H1 (cell line): ENCODE data around the gene TLCD3B. TPM values are rescaled to one million over a fixed set of nuclear protein-coding genes. Genes with fewer than 3 reads are reported as not detected.

ENCODE experiments used
- CTCF ChIA-PET: fragments of 300-600 bp; sonication (Branson Sonifier 250); formaldehyde crosslinking; loops from one replicate; lab custom pipeline; 2021; ENCODE audit not compliant: partially characterized antibody; lab: Charles Lee
- POLR2A ChIA-PET: fragments of 300-600 bp; sonication (Branson Sonifier 250); formaldehyde crosslinking; loops from one replicate; lab custom pipeline; 2021; ENCODE audit warnings: inconsistent platforms; ENCODE audit not compliant: partially characterized antibody; lab: Charles Lee
- DNase-seq, 2 experiments: peaks; one replicate each; pipeline versions ENCODE4 v3.0.0 to v3.0.0-alpha.2; 2010 to 2022; ENCODE audit warnings: low spot score in 2 of 2, low read depth in 1 of 2, mixed read lengths in 1 of 2
- FAIRE-seq: peaks from 2 replicates; lab custom pipeline; 2011; peaks lifted over from hg19 to GRCh38; lab: Jason Lieb, UNC
- H2AFZ ChIP-seq: 2 replicates; pipeline ENCODE4 v1.8.1; 2012; ENCODE audit warnings: low read length, inconsistent platforms
- H2AK5ac ChIP-seq: 2 replicates; pipeline ENCODE4 v1.6.1; 2013; ENCODE audit warnings: low read depth, low read length
- H2BK120ac ChIP-seq: replicated peaks from 2 replicates; pipeline ENCODE3; 2013; ENCODE audit warnings: low read depth, low read length, inconsistent platforms
- H2BK12ac ChIP-seq: 2 replicates; pipeline ENCODE4 v1.6.1; 2013; ENCODE audit warnings: low read depth, low read length
- H2BK15ac ChIP-seq: 2 replicates; pipeline ENCODE4 v1.6.1; 2013; ENCODE audit warnings: low read length
- H2BK20ac ChIP-seq: 2 replicates; pipeline ENCODE4 v1.6.1; 2013; ENCODE audit warnings: low read length
- H2BK5ac ChIP-seq: 2 replicates; pipeline ENCODE4 v1.6.1; 2013; ENCODE audit warnings: low read depth, low read length
- H3K14ac ChIP-seq: 2 replicates; pipeline ENCODE4 v1.6.1; 2013; ENCODE audit warnings: inconsistent platforms; ENCODE audit not compliant: insufficient read length
- H3K18ac ChIP-seq: 2 replicates; pipeline ENCODE4 v1.6.1; 2013; ENCODE audit warnings: low read length; ENCODE audit errors: extremely low read depth
- H3K23ac ChIP-seq: 2 replicates; pipeline ENCODE4 v1.6.1; 2013; ENCODE audit warnings: inconsistent platforms; ENCODE audit not compliant: insufficient read length
- H3K23me2 ChIP-seq: 2 replicates; pipeline ENCODE4 v1.6.1; 2013; ENCODE audit warnings: low read depth, low read length
- H3K27ac ChIP-seq: 2 replicates; pipeline ENCODE4 v1.6.1; 2011; ENCODE audit warnings: low read depth, low read length, inconsistent platforms
- H3K27me3 ChIP-seq, 4 experiments: replicated peaks in 1 of 4; 1 replicate in 1 of 4; 2 replicates in 3 of 4; pipeline versions ENCODE4 v1.6.1 to v1.8.1; 2011 to 2013; ENCODE audit warnings: low read length in 3 of 4, mild to moderate bottlenecking in 3 of 4, inconsistent platforms in 2 of 4, mixed read lengths in 2 of 4, moderate library complexity in 1 of 4; ENCODE audit not compliant: control insufficient read depth in 3 of 4, insufficient read depth in 3 of 4; ENCODE audit errors: extremely low read depth in 1 of 4
- H3K36me3 ChIP-seq, 4 experiments: 2 replicates each; pipeline versions ENCODE4 v1.6.1 to v1.8.1; 2011 to 2013; ENCODE audit warnings: mild to moderate bottlenecking in 4 of 4, low read length in 3 of 4, moderate library complexity in 2 of 4, control low read depth in 1 of 4, inconsistent platforms in 1 of 4; ENCODE audit not compliant: insufficient read depth in 4 of 4, control insufficient read depth in 2 of 4
- H3K4ac ChIP-seq: replicated peaks from 2 replicates; pipeline ENCODE3; 2013; ENCODE audit warnings: low read length, low read depth, mixed read lengths, inconsistent platforms; ENCODE audit not compliant: insufficient read length
- H3K4me1 ChIP-seq, 4 experiments: replicated peaks in 1 of 4; 1 replicate in 1 of 4; 2 replicates in 3 of 4; pipeline versions ENCODE4 v1.6.1 to v1.8.1; 2011 to 2013; ENCODE audit warnings: low read length in 3 of 4, inconsistent platforms in 2 of 4, mixed read lengths in 1 of 4; ENCODE audit not compliant: insufficient read depth in 4 of 4, control insufficient read depth in 3 of 4
- H3K4me2 ChIP-seq, 2 experiments: 2 replicates each; pipeline versions ENCODE4 v1.6.1 to v1.8.1; 2011 to 2013; ENCODE audit warnings: low read depth in 2 of 2, low read length in 2 of 2, control low read depth in 1 of 2, inconsistent platforms in 1 of 2, mild to moderate bottlenecking in 1 of 2; ENCODE audit not compliant: insufficient read depth in 1 of 2
- H3K4me3 ChIP-seq, 4 experiments: fragments of 200-600, 300-600 bp in 1 of 4; sonication (generic), shearing (Covaris generic), sonication (Bioruptor Twin) in 1 of 4; 2 replicates each; pipeline versions ENCODE4 v1.5.1 to v1.8.1; 2011 to 2016; ENCODE audit warnings: low read length in 4 of 4, low read depth in 3 of 4, control low read depth in 2 of 4, inconsistent platforms in 2 of 4, mild to moderate bottlenecking in 2 of 4, mixed read lengths in 1 of 4, moderate library complexity in 1 of 4; ENCODE audit not compliant: insufficient read depth in 2 of 4; ENCODE audit errors: extremely low read depth in 1 of 4
- H3K56ac ChIP-seq: replicated peaks from 2 replicates; pipeline ENCODE3; 2013; ENCODE audit warnings: low read depth, mild to moderate bottlenecking, mixed read lengths, low read length, inconsistent platforms; ENCODE audit not compliant: insufficient read length
- H3K79me1 ChIP-seq: 2 replicates; pipeline ENCODE4 v1.6.1; 2013; ENCODE audit warnings: low read depth, low read length, control low read depth
- H3K79me2 ChIP-seq, 2 experiments: 2 replicates each; pipeline versions ENCODE4 v1.6.1 to v1.8.1; 2012 to 2013; ENCODE audit warnings: low read length in 2 of 2, mild to moderate bottlenecking in 2 of 2, inconsistent platforms in 1 of 2; ENCODE audit not compliant: insufficient read depth in 2 of 2, control insufficient read depth in 1 of 2
- H3K9ac ChIP-seq, 4 experiments: replicated peaks in 1 of 4; 1 replicate in 1 of 4; 2 replicates in 3 of 4; pipeline versions ENCODE4 v1.6.1 to v1.8.1; 2011 to 2013; ENCODE audit warnings: low read depth in 3 of 4, low read length in 3 of 4, control low read depth in 2 of 4, mild to moderate bottlenecking in 2 of 4, moderate library complexity in 2 of 4, inconsistent platforms in 1 of 4; ENCODE audit errors: extremely low read depth in 1 of 4
- H3K9me3 ChIP-seq, 2 experiments: 2 replicates each; pipeline versions ENCODE4 v1.6.1 to v1.8.1; 2012 to 2013; ENCODE audit warnings: mild to moderate bottlenecking in 2 of 2, moderate library complexity in 2 of 2, control low read depth in 1 of 2, inconsistent platforms in 1 of 2, low read depth in 1 of 2, low read length in 1 of 2, mixed read lengths in 1 of 2; ENCODE audit not compliant: insufficient read depth in 2 of 2
- H4K20me1 ChIP-seq, 2 experiments: replicated peaks in 1 of 2; 2 replicates each; pipeline versions ENCODE3 to v1.8.1; 2011 to 2013; ENCODE audit warnings: inconsistent platforms in 2 of 2, low read length in 2 of 2, mild to moderate bottlenecking in 1 of 2; ENCODE audit not compliant: insufficient read depth in 2 of 2, control insufficient read depth in 1 of 2
- H4K5ac ChIP-seq: 2 replicates; pipeline ENCODE4 v1.6.1; 2013; ENCODE audit warnings: low read length, low read depth, mixed read lengths, inconsistent platforms; ENCODE audit not compliant: insufficient read length
- H4K8ac ChIP-seq: 2 replicates; pipeline ENCODE4 v1.8.0; 2013; ENCODE audit warnings: mild to moderate bottlenecking, moderate library complexity, low read length, inconsistent platforms; ENCODE audit not compliant: insufficient read depth; ENCODE audit errors: extremely low read depth
- H4K91ac ChIP-seq: replicated peaks from 2 replicates; pipeline ENCODE3; 2013; ENCODE audit warnings: low read length, mixed read lengths, inconsistent platforms; ENCODE audit not compliant: insufficient read length
- SIRT6 ChIP-seq: IDR thresholded peaks from one replicate; pipeline ENCODE4 v1.7.1; 2012; ENCODE audit warnings: low read length, inconsistent platforms
- SP4 ChIP-seq: IDR thresholded peaks from 2 replicates; pipeline ENCODE4 v1.6.1; 2012; ENCODE audit warnings: low read length, inconsistent platforms
- WGBS, 2 experiments: shearing (Covaris generic) in 1 of 2; methylation state at CpG; one replicate each; pipeline versions ENCODE4 v1.1.6 to v1.1.7; 2013 to 2015; ENCODE audit warnings: low lambda C conversion rate in 2 of 2, mixed read lengths in 2 of 2, inconsistent platforms in 1 of 2, low coverage in 1 of 2, missing lambda C conversion rate in 1 of 2; ENCODE audit not compliant: insufficient replicate concordance in 2 of 2, insufficient coverage in 1 of 2, insufficient read length in 1 of 2; ENCODE audit errors: extremely low coverage in 1 of 2, missing lambda C conversion rate in 1 of 2; 5-methylcytosine and 5-hydroxymethylcytosine counted together
- polyA plus RNA-seq, 7 experiments: library from polyadenylated mRNA; depleted of rRNA in 3 of 7; stranded (reverse) in 5 of 7; unstranded in 2 of 7; fragments of >200 nt in 5 of 7; fragments of 200-250 nt in 2 of 7; gene quantifications; 1 replicate in 5 of 7; 2 replicates in 1 of 7; 4 replicates in 1 of 7; pipeline versions ENCODE4 v1.2.1 to v1.2.3, GENCODE V29; 2011 to 2013; ENCODE audit warnings: missing spikeins in 2 of 7, mixed read lengths in 2 of 7
- total RNA-seq: library from RNA; stranded (reverse); fragmentation: NEBNext Ultra II Directional; extraction: Animal tissue kit (Norgen Biotek cat#: 25700); gene quantifications from 2 replicates; pipeline ENCODE4 v1.2.1, GENCODE V29; 2021

TLCD3B gene
- total and polyA plus RNA-seq, 2 of the 8 experiments (the other 6 are each of a cell fraction or from before 2014, with no cell fraction given) = 15.2 to 26.9 TPM

DNA sequence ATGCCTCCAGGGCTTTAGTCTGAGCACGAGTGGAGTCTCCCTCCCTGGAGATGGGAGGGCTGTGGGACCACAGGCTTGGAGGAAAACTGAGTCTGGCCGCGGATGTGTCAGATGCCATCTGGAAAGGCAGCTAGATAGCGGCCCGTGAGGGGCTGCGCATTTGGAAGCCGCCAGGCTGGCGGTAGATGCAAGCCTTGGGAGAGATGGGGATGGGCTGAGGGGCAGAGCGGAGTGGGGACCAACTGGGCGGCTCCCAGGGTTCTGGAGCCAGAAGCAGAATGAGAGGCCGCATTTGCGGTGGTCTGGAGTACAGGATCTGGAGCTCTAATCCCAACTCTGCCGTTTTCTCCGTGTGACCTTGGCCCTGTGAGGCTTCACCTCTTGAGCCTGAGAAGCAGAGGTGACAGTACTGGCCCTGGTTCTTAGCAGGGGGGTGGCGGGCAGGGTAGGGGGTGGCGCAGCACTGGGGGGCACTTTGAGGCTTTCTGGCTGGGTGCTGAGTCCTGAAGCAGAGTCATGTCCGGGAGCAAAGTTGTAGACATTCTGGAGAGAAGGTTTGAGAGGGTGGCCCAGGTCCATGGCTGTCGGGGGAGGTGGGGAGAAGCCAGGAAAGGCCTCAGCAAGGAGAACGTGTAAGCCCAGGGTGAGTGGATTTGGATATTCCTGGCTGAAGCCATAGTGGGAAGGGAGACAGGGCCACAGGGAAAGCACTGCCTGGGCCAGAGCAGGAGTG, 28.3 kb downstream of the TLCD3B start:
- no peaks in the 10 kb centered on the region for H3K27me3 ChIP-seq
- no peak overlapping the region for H4K5ac ChIP-seq
- H3K4me3 ChIP-seq = no peak overlapping the region
- ChIA-PET CTCF (interaction anchor here (0.6 to 3.5 kb wide), 10 partner anchors 9 to 144 kb away, joined by 3 to 18 read pairs (median 4); partner anchors contain the start of gene TLCD3B), POLR2A (interaction anchor here (0.9 to 3.2 kb wide), 7 partner anchors 10 to 64 kb away, joined by 3 to 10 read pairs (median 3); partner anchors contain the start of gene C16orf92)
- no peak overlapping the region for H2BK120ac ChIP-seq
- no peaks in the 10 kb centered on the region for H3K79me2 ChIP-seq
- FAIRE-seq = no peak
- no peaks in the 10 kb centered on the region; the same call in 1 of the 2 replicates for H3K79me1 ChIP-seq
- no peaks in the 10 kb centered on the region for H3K9me3 ChIP-seq
- H2BK20ac ChIP-seq = no peak overlapping the region
- H2BK15ac ChIP-seq = no peak overlapping the region
- H3K23ac ChIP-seq = no peak overlapping the region
- no peak overlapping the region for H3K4me2 ChIP-seq
- H3K14ac ChIP-seq = no peak overlapping the region
- WGBS, 2 experiments = 86% methylated on average over 17 of the region's 19 CpGs; no CpG with 5 or more reads in 1 of the 2 experiments
- no peak overlapping the region for H3K4ac ChIP-seq
- no peak for TF ChIP-seq SIRT6
- TF ChIP-seq SP4 = no peak
- H3K4me1 ChIP-seq = peaks cover 0 to 10% (median 3%) of the 10 kb centered on the region in 4 experiments; a peak in 5 of 7 replicates
- H4K20me1 ChIP-seq = peaks cover 2 to 10% of the 10 kb centered on the region in 2 experiments
- H3K27ac ChIP-seq = no peak overlapping the region
- no peaks in the 10 kb centered on the region for H3K23me2 ChIP-seq
- no peak overlapping the region for H3K56ac ChIP-seq
- no peak overlapping the region for H3K18ac ChIP-seq
- no peak overlapping the region for H2BK5ac ChIP-seq
- no peak overlapping the region for H4K8ac ChIP-seq
- H2AFZ ChIP-seq = no peak overlapping the region
- DNase-seq = no peak
- H3K36me3 ChIP-seq = peaks cover 0 to 10% (median 6%) of the 10 kb centered on the region in 4 experiments; a peak in 6 of 8 replicates
- no peak overlapping the region for H2BK12ac ChIP-seq
- no peak overlapping the region for H3K9ac ChIP-seq
- no peak overlapping the region for H4K91ac ChIP-seq
- H2AK5ac ChIP-seq = no peak overlapping the region
